HG03108 (cell line): ENCODE results near the gene LCE4A.
"Not testable (repeated sequence)": the region's sequence is repeated elsewhere in the genome, so short reads cannot be mapped to it uniquely, and the experiment has no call there.

Source experiments
- ATAC-seq: cut with Tn5 transposase; IDR thresholded peaks from one replicate; pipeline ENCODE4 v1.9.1; 2021; ENCODE audit warnings: moderate library complexity; ENCODE audit not compliant: unreplicated experiment

LCE4A gene

GRCh38 chr1:152707860-152708259 is at the start of gene LCE4A:
TSS of gene LCE4A (plus strand) at chr1:152708160. CDS start at chr1:152709076, 916 bp downstream.
- no peak for ATAC-seq

GRCh38 chr1:152658649-152659048 is 49.3 kb upstream of the LCE4A start:
- ATAC-seq = no peak

GRCh38 chr1:152663098-152663497 is 44.9 kb upstream of the LCE4A start, which contains the start of gene LCE2D:
TSS of gene LCE2D (plus strand) at chr1:152663380. CDS start at chr1:152664106, 726 bp downstream.
- ATAC-seq = no peak

- ATAC-seq = not testable (repeated sequence)
Observed at GRCh38 chr1:152666171-152666570, 41.8 kb upstream of the LCE4A start.

GRCh38 chr1:152667648-152668047 is 40.3 kb upstream of the LCE4A start:
- no peak for ATAC-seq

GRCh38 chr1:152673016-152673415 is 34.9 kb upstream of the LCE4A start:
- no peak for ATAC-seq

- ATAC-seq = not testable (repeated sequence)
Observed at GRCh38 chr1:152674983-152675382, 33.0 kb upstream of the LCE4A start, which contains the start of gene LCE2C. TSS of gene LCE2C (plus strand) at chr1:152675279. CDS start at chr1:152676016, 737 bp downstream.

- no peak for ATAC-seq
Observed at GRCh38 chr1:152679459-152679858, 28.5 kb upstream of the LCE4A start.

- no peak for ATAC-seq
Observed at GRCh38 chr1:152681616-152682015, 26.3 kb upstream of the LCE4A start.

GRCh38 chr1:152683846-152684245 is 24.1 kb upstream of the LCE4A start:
- no peak for ATAC-seq

- ATAC-seq = not testable (repeated sequence)
Observed at GRCh38 chr1:152685823-152686222, 22.1 kb upstream of the LCE4A start, which contains the start of gene LCE2B. TSS of gene LCE2B (plus strand) at chr1:152686123. CDS start at chr1:152686844, 721 bp downstream.

GRCh38 chr1:152697701-152698600 is 10.0 kb upstream of the LCE4A start, which contains the start of gene LCE2A:
TSS of gene LCE2A (plus strand) at chr1:152698345. CDS start at chr1:152698902, 557 bp downstream.
- ATAC-seq = no peak

- no peak for ATAC-seq
Observed at GRCh38 chr1:152699746-152700145, 8.2 kb upstream of the LCE4A start.

- no peak for ATAC-seq
Observed at GRCh38 chr1:152718238-152718637, 10.3 kb downstream of the LCE4A start.

GRCh38 chr1:152725261-152725660 is 17.3 kb downstream of the LCE4A start:
- ATAC-seq = no peak

- ATAC-seq = no peak
Observed at GRCh38 chr1:152728986-152729385, 21.0 kb downstream of the LCE4A start.

- ATAC-seq = no peak
Observed at GRCh38 chr1:152735648-152736047, 27.7 kb downstream of the LCE4A start.

GRCh38 chr1:152737997-152738396 is 30.0 kb downstream of the LCE4A start:
- ATAC-seq = no peak

- no peak for ATAC-seq
Observed at GRCh38 chr1:152739841-152740240, 31.9 kb downstream of the LCE4A start.

- no peak for ATAC-seq
Observed at GRCh38 chr1:152741656-152742055, 33.7 kb downstream of the LCE4A start.

- ATAC-seq = no peak
Observed at GRCh38 chr1:152743371-152744145, 35.6 kb downstream of the LCE4A start.
